Measurements from ENCODE around the gene KLKB1. TPM values are rescaled to one million over a fixed set of nuclear protein-coding genes. Genes with fewer than 3 reads are reported as not detected.
"Not testable (repeated sequence)": the region's sequence is repeated elsewhere in the genome, so short reads cannot be mapped to it uniquely, and the experiment has no call there.

Gene KLKB1
- total RNA-seq, 1 donor from 2014 or later = not detected

GRCh38 chr4:186240452-186240847 lies 13.1 kb downstream of the KLKB1 start:
- TF ChIP-seq, protein P1, sequence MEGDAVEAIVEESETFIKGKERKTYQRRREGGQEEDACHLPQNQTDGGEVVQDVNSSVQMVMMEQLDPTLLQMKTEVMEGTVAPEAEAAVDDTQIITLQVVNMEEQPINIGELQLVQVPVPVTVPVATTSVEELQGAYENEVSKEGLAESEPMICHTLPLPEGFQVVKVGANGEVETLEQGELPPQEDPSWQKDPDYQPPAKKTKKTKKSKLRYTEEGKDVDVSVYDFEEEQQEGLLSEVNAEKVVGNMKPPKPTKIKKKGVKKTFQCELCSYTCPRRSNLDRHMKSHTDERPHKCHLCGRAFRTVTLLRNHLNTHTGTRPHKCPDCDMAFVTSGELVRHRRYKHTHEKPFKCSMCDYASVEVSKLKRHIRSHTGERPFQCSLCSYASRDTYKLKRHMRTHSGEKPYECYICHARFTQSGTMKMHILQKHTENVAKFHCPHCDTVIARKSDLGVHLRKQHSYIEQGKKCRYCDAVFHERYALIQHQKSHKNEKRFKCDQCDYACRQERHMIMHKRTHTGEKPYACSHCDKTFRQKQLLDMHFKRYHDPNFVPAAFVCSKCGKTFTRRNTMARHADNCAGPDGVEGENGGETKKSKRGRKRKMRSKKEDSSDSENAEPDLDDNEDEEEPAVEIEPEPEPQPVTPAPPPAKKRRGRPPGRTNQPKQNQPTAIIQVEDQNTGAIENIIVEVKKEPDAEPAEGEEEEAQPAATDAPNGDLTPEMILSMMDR (IDR thresholded peaks at IDR 0.05) = no peak
- no peaks in the 10 kb centered on the region for H3K4me1 ChIP-seq
- H3K27ac ChIP-seq = no peak overlapping the region
- intact Hi-C loops (cut with DNase I) = no loop called here
- H3K4me3 ChIP-seq = no peak overlapping the region
- DNase-seq (ENCODE audit: low spot score in 2 of 2) = no peak
- no peaks in the 10 kb centered on the region for H3K36me3 ChIP-seq
- no peaks in the 10 kb centered on the region for H3K27me3 ChIP-seq
- no peaks in the 10 kb centered on the region for H3K9me3 ChIP-seq

DNA sequence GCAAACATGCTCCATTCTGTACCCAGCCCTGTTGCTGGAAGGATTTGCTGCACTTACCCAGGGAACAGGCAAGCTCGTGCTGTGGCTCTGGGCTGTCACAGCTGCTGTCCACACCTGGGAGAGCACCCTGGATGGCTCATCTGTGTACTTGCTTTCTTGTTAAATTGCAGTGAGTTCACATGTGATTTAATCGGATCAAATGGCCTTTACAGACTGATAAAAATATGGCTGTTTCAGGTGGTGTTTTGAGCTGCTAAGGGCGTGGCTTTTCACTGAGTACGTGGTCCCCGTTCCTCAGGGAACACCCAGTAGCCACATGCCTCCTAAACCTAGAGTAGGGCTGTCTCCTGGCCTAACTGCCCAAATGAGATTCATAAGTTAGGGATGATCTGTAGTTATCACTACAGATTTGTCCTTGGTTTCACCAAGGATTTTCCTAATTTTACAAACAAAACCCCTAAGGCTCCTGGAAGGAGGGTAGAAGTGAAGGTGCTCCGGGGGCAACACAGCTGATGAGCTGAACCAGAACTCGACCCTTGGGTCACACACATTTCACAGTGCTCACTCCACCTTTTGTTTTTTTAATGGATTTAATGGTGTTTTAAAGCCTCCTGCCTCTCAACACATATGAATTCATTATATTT lies 13.7 kb downstream of the KLKB1 start:
- Histone ChIP-seq H3K4me1 (no peaks in the 10 kb centered on the region), H3K27ac (no peak overlapping the region), H3K27me3 (no peaks in the 10 kb centered on the region), H3K36me3 (no peaks in the 10 kb centered on the region), H3K9me3 (no peaks in the 10 kb centered on the region), H3K4me3 (no peak overlapping the region)
- intact Hi-C loops (cut with DNase I) = no loop called here
- no peak for DNase-seq (ENCODE audit: low spot score in 2 of 2)
- TF ChIP-seq, protein P1 (IDR thresholded peaks at IDR 0.05) = no peak

- no peak overlapping the region for H3K27ac ChIP-seq
- H3K27me3 ChIP-seq = no peaks in the 10 kb centered on the region
- TF ChIP-seq, protein P1 (IDR thresholded peaks at IDR 0.05) = no peak
- no peak for DNase-seq (ENCODE audit: low spot score in 2 of 2)
- no peaks in the 10 kb centered on the region for H3K36me3 ChIP-seq
- H3K4me3 ChIP-seq = no peak overlapping the region
- intact Hi-C loops (cut with DNase I) = no loop called here
- H3K9me3 ChIP-seq = no peaks in the 10 kb centered on the region
- H3K4me1 ChIP-seq = no peaks in the 10 kb centered on the region
Measured at GRCh38 chr4:186241616-186242015, 14.3 kb downstream of the KLKB1 start.

- H3K27me3 ChIP-seq; DNase-seq (ENCODE audit: low spot score in 2 of 2); H3K9me3 ChIP-seq; H3K4me1 ChIP-seq; H3K4me3 ChIP-seq; H3K36me3 ChIP-seq; intact Hi-C loops (cut with DNase I); H3K27ac ChIP-seq: not testable (repeated sequence)
Measured at GRCh38 chr4:186242031-186242430, 14.7 kb downstream of the KLKB1 start.

DNA sequence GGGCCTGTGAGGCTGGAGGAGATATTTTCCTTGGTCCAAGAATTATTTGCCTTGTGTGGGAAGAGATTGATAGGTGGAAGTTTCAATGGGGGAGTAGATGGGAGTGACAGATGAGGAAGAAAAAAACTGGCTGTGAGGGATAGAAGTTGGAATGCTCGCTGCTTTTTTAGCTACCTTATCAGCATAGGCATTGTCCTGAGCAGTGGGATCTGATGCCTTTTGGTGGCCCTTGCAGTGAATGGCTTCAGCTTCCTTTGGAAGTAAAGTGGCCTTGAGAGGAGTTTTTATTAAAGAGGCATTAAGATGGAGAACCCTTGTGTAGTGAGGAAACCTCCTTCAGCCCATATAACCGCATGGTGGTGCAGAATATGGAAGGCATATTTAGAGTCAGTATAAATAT lies 16.0 kb downstream of the KLKB1 start:
- TF ChIP-seq, protein P1 (IDR thresholded peaks at IDR 0.05) = no peak
- intact Hi-C loops (cut with DNase I) = no loop called here
- no peak for DNase-seq (ENCODE audit: low spot score in 2 of 2)
- H3K4me1 ChIP-seq = no peaks in the 10 kb centered on the region
- H3K36me3 ChIP-seq = no peaks in the 10 kb centered on the region
- no peak overlapping the region for H3K27ac ChIP-seq
- H3K9me3 ChIP-seq = no peaks in the 10 kb centered on the region
- H3K4me3 ChIP-seq = no peak overlapping the region
- no peaks in the 10 kb centered on the region for H3K27me3 ChIP-seq

DNA sequence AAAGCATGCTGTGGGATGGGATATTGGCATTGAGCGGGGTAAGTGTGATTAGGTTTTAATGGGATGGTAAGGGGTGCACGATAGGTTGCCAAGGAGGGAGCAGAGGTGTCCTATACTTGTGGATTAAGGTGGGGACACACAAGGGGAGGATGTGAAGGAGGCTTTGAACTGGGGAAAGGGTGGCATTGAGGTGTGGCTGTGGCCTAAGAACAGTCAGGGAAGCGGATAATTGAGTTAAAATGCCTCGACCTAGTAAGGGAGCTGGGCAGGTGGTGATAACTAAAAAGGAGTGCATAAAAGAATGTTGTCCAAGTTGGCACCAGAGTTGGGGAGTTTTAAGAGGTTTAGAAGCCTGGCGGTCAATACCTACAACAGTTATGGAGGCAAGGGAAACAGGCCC lies 17.5 kb downstream of the KLKB1 start:
- TF ChIP-seq, protein P1 (IDR thresholded peaks at IDR 0.05) = no peak
- no peaks in the 10 kb centered on the region for H3K36me3 ChIP-seq
- no peaks in the 10 kb centered on the region for H3K4me1 ChIP-seq

GRCh38 chr4:186247062-186247752 lies 19.9 kb downstream of the KLKB1 start:
- H3K27ac ChIP-seq; H3K4me3 ChIP-seq; H3K4me1 ChIP-seq; DNase-seq (ENCODE audit: low spot score in 2 of 2); H3K36me3 ChIP-seq; H3K9me3 ChIP-seq; intact Hi-C loops (cut with DNase I); H3K27me3 ChIP-seq: not testable (repeated sequence)

More for the DNA sequence above, 17.5 kb downstream of the KLKB1 start:
- DNase-seq (ENCODE audit: low spot score in 2 of 2) = no peak
- no peaks in the 10 kb centered on the region for H3K9me3 ChIP-seq
- no peaks in the 10 kb centered on the region for H3K27me3 ChIP-seq
- H3K4me3 ChIP-seq = no peak overlapping the region
- intact Hi-C loops (cut with DNase I) = no loop called here
- H3K27ac ChIP-seq = no peak overlapping the region

All from ascending aorta (tissue), 2 donors.